ENCODE measurements around the gene ELFN1. TPM values are rescaled to one million over a fixed set of nuclear protein-coding genes. Genes with fewer than 3 reads are reported as not detected.

The ELFN1 gene
- total RNA-seq, 1 donor from 2014 or later, result 19.7 TPM

- no peak for FAIRE-seq
- peaks cover 2% of the 10 kb centered on the region for H3K36me3 Mint-ChIP-seq (ENCODE audit: low read depth, unreplicated experiment)
- H3K36me3 ChIP-seq (ENCODE audit: insufficient read depth, low read length), result no peaks in the 10 kb centered on the region
- no peaks in the 10 kb centered on the region for H3K4me1 Mint-ChIP-seq (ENCODE audit: low read depth, unreplicated experiment)
- H3K27ac ChIP-seq (ENCODE audit: low read depth, low read length), result no peak overlapping the region
- no peak overlapping the region for H3K4me2 ChIP-seq (ENCODE audit: low read length)
- no peak overlapping the region for H3K27ac Mint-ChIP-seq (ENCODE audit: unreplicated experiment)
- no peaks in the 10 kb centered on the region for H3K9me3 ChIP-seq (ENCODE audit: insufficient read depth, low read depth, low read length)
- peaks cover 11% of the 10 kb centered on the region for H3K27me3 ChIP-seq (ENCODE audit: insufficient read depth, low read length)
- H3K4me3 ChIP-seq (ENCODE audit: insufficient read depth, low read depth, low read length), result no peak overlapping the region
- no peak overlapping the region for H3K4me3 Mint-ChIP-seq (ENCODE audit: unreplicated experiment)
- H3K27me3 Mint-ChIP-seq (ENCODE audit: low read depth, unreplicated experiment), result peaks cover 46% of the 10 kb centered on the region
- peaks cover 10% of the 10 kb centered on the region for H4K20me1 ChIP-seq (ENCODE audit: insufficient read depth, low read length)
- no peak for DNase-seq (ENCODE audit: low read depth)
- no peak overlapping the region for H2AFZ ChIP-seq (ENCODE audit: low read depth, low read length)
- peaks cover 5% of the 10 kb centered on the region for H3K4me1 ChIP-seq (ENCODE audit: insufficient read depth, low read length)
- peaks cover 6% of the 10 kb centered on the region for H3K9me3 Mint-ChIP-seq (ENCODE audit: unreplicated experiment)
- no peak for TF ChIP-seq EZH2 (IDR thresholded peaks at IDR 0.05; ENCODE audit: insufficient read depth, low read length)
- TF ChIP-seq CTCF (IDR thresholded peaks at IDR 0.05; ENCODE audit: insufficient read depth, low read depth, low read length), result no peak
- no peak overlapping the region for H3K9ac ChIP-seq (ENCODE audit: low read length)
- H3K79me2 ChIP-seq (ENCODE audit: insufficient read depth, low read length), result no peaks in the 10 kb centered on the region
These were observed 8.0 kb upstream of the ELFN1 start for GRCh38 chr7:1662101-1662500.

GRCh38 chr7:1662767-1663166 is 7.3 kb upstream of the ELFN1 start:
- Histone ChIP-seq H3K9ac (ENCODE audit: low read length) (no peak overlapping the region), H3K27ac (ENCODE audit: low read depth, low read length) (no peak overlapping the region), H3K4me2 (ENCODE audit: low read length) (no peak overlapping the region), H4K20me1 (ENCODE audit: insufficient read depth, low read length) (peaks cover 10% of the 10 kb centered on the region), H2AFZ (ENCODE audit: low read depth, low read length) (no peak overlapping the region), H3K27me3 (ENCODE audit: insufficient read depth, low read length) (peaks cover 11% of the 10 kb centered on the region), H3K4me3 (ENCODE audit: insufficient read depth, low read depth, low read length) (no peak overlapping the region), H3K4me1 (ENCODE audit: insufficient read depth, low read length) (peaks cover 9% of the 10 kb centered on the region), H3K79me2 (ENCODE audit: insufficient read depth, low read length) (no peaks in the 10 kb centered on the region), H3K9me3 (ENCODE audit: insufficient read depth, low read depth, low read length) (no peaks in the 10 kb centered on the region), H3K36me3 (ENCODE audit: insufficient read depth, low read length) (no peaks in the 10 kb centered on the region)
- Mint-ChIP-seq H3K4me1 (ENCODE audit: low read depth, unreplicated experiment) (no peaks in the 10 kb centered on the region), H3K9me3 (ENCODE audit: unreplicated experiment) (peaks cover 6% of the 10 kb centered on the region), H3K36me3 (ENCODE audit: low read depth, unreplicated experiment) (peaks cover 2% of the 10 kb centered on the region), H3K4me3 (ENCODE audit: unreplicated experiment) (no peak overlapping the region), H3K27me3 (ENCODE audit: low read depth, unreplicated experiment) (peaks cover 39% of the 10 kb centered on the region), H3K27ac (ENCODE audit: unreplicated experiment) (no peak overlapping the region)
- no peak for TF ChIP-seq CTCF (IDR thresholded peaks at IDR 0.05; ENCODE audit: insufficient read depth, low read depth, low read length)
- TF ChIP-seq EZH2 (IDR thresholded peaks at IDR 0.05; ENCODE audit: insufficient read depth, low read length), result no peak
- DNase-seq (ENCODE audit: low read depth) (no peak), FAIRE-seq (no peak)

- no peak for TF ChIP-seq CTCF (IDR thresholded peaks at IDR 0.05; ENCODE audit: insufficient read depth, low read depth, low read length)
- no peak for TF ChIP-seq EZH2 (IDR thresholded peaks at IDR 0.05; ENCODE audit: insufficient read depth, low read length)
- H3K36me3 Mint-ChIP-seq (ENCODE audit: low read depth, unreplicated experiment), result peaks cover 2% of the 10 kb centered on the region
- no peak overlapping the region for H3K4me3 Mint-ChIP-seq (ENCODE audit: unreplicated experiment)
- H3K4me3 ChIP-seq (ENCODE audit: insufficient read depth, low read depth, low read length), result no peak overlapping the region
- peaks cover 36% of the 10 kb centered on the region for H3K27me3 Mint-ChIP-seq (ENCODE audit: low read depth, unreplicated experiment)
- H2AFZ ChIP-seq (ENCODE audit: low read depth, low read length), result no peak overlapping the region
- H3K4me1 ChIP-seq (ENCODE audit: insufficient read depth, low read length), result peaks cover 9% of the 10 kb centered on the region
- H4K20me1 ChIP-seq (ENCODE audit: insufficient read depth, low read length), result peaks cover 12% of the 10 kb centered on the region
- H3K4me1 Mint-ChIP-seq (ENCODE audit: low read depth, unreplicated experiment), result no peaks in the 10 kb centered on the region
- H3K27ac ChIP-seq (ENCODE audit: low read depth, low read length), result no peak overlapping the region
- H3K4me2 ChIP-seq (ENCODE audit: low read length), result no peak overlapping the region
- H3K9me3 ChIP-seq (ENCODE audit: insufficient read depth, low read depth, low read length), result no peaks in the 10 kb centered on the region
- peaks cover 6% of the 10 kb centered on the region for H3K9me3 Mint-ChIP-seq (ENCODE audit: unreplicated experiment)
- H3K27ac Mint-ChIP-seq (ENCODE audit: unreplicated experiment), result no peak overlapping the region
- H3K27me3 ChIP-seq (ENCODE audit: insufficient read depth, low read length), result peaks cover 11% of the 10 kb centered on the region
- DNase-seq (ENCODE audit: low read depth), result no peak
- no peaks in the 10 kb centered on the region for H3K36me3 ChIP-seq (ENCODE audit: insufficient read depth, low read length)
- no peaks in the 10 kb centered on the region for H3K79me2 ChIP-seq (ENCODE audit: insufficient read depth, low read length)
- no peak overlapping the region for H3K9ac ChIP-seq (ENCODE audit: low read length)
- no peak for FAIRE-seq
These were observed 6.9 kb upstream of the ELFN1 start for GRCh38 chr7:1663223-1663622.

All from astrocyte (in vitro differentiated cells and primary cell).